Fibroblast of lung (primary cell): ENCODE measurements around the gene EDN2.

Source experiments
- CTCF ChIP-seq, 2 donors: IDR thresholded peaks in 1 of 2; conservative IDR thresholded peaks in 1 of 2; 1 replicate in 1 of 2; 2 replicates in 1 of 2; pipeline ENCODE4 v1.5.1; 2011 to 2012; ENCODE audit warnings: low read length in 2 of 2, control low read depth in 1 of 2, inconsistent platforms in 1 of 2, low read depth in 1 of 2, mild to moderate bottlenecking in 1 of 2
- EZH2 ChIP-seq: IDR thresholded peaks from 2 replicates; pipeline ENCODE4 v1.5.1; 2012; ENCODE audit warnings: low read length, control low read depth, mild to moderate bottlenecking; ENCODE audit errors: missing control alignments

GRCh38 chr1:41430582-41430981 lies 53.9 kb downstream of the EDN2 start:
- no peak for TF ChIP-seq CTCF (conservative IDR thresholded peaks at IDR 0.05 in 1 of 2, IDR thresholded peaks at IDR 0.05 in 1 of 2; ENCODE audit: low read depth in 1 of 2, low read length in 2 of 2)
- no peak for TF ChIP-seq EZH2
